Fibroblast of lung (primary cell): Measurements from ENCODE around the gene ITIH3. TPM values are rescaled to one million over a fixed set of nuclear protein-coding genes. Genes with fewer than 3 reads are reported as not detected.

Source experiments
- DNase-seq, 2 donors: peaks; one replicate each; pipeline versions ENCODE4 v3.0.0 to v3.0.0-alpha.2; 2010; ENCODE audit warnings: low read depth in 2 of 2
- H2AFZ ChIP-seq: 2 replicates; pipeline ENCODE4 v1.5.1; 2012; ENCODE audit warnings: low read length, control low read depth, inconsistent platforms
- H3K27ac ChIP-seq: 2 replicates; pipeline ENCODE4 v1.5.1; 2011; ENCODE audit warnings: low read length, control low read depth; ENCODE audit not compliant: insufficient read depth
- H3K27me3 ChIP-seq: 2 replicates; pipeline ENCODE4 v1.5.1; 2011; ENCODE audit warnings: mild to moderate bottlenecking, low read length; ENCODE audit not compliant: control insufficient read depth, insufficient read depth
- H3K36me3 ChIP-seq: 2 replicates; pipeline ENCODE4 v1.5.1; 2011; ENCODE audit warnings: low read length; ENCODE audit not compliant: control insufficient read depth, insufficient read depth
- H3K4me1 ChIP-seq: 2 replicates; pipeline ENCODE4 v1.5.1; 2011; ENCODE audit warnings: low read length; ENCODE audit not compliant: control insufficient read depth, insufficient read depth; ENCODE audit errors: extremely low read depth
- H3K4me2 ChIP-seq: 2 replicates; pipeline ENCODE4 v1.5.1; 2011; ENCODE audit warnings: low read length, control low read depth; ENCODE audit not compliant: insufficient read depth; ENCODE audit errors: extremely low read depth
- H3K4me3 ChIP-seq, 4 experiments: fragments of 200-600 bp in 1 of 4; sonication (generic) in 1 of 4; replicated peaks in 1 of 4; 2 replicates each; pipeline ENCODE4 v1.5.1; 2011 to 2016; ENCODE audit warnings: low read length in 4 of 4, low read depth in 3 of 4, mild to moderate bottlenecking in 3 of 4, control low read depth in 2 of 4, inconsistent platforms in 1 of 4, mixed read lengths in 1 of 4; ENCODE audit not compliant: insufficient read depth in 1 of 4; ENCODE audit errors: control extremely low read depth in 1 of 4
- H3K79me2 ChIP-seq: 2 replicates; pipeline ENCODE4 v1.5.1; 2012; ENCODE audit warnings: mild to moderate bottlenecking, low read length, inconsistent platforms; ENCODE audit not compliant: control insufficient read depth, insufficient read depth
- H3K9ac ChIP-seq: 2 replicates; pipeline ENCODE4 v1.5.1; 2011; ENCODE audit warnings: mild to moderate bottlenecking, low read length, control low read depth; ENCODE audit not compliant: insufficient read depth
- H3K9me3 ChIP-seq: 2 replicates; pipeline ENCODE4 v1.5.1; 2012; ENCODE audit warnings: low read depth, low read length; ENCODE audit not compliant: control insufficient read depth, insufficient read depth
- H4K20me1 ChIP-seq: 2 replicates; pipeline ENCODE4 v1.5.1; 2011; ENCODE audit warnings: low read length; ENCODE audit not compliant: control insufficient read depth, insufficient read depth; ENCODE audit errors: extremely low read depth
- CTCF ChIP-seq, 2 donors: IDR thresholded peaks in 1 of 2; conservative IDR thresholded peaks in 1 of 2; 1 replicate in 1 of 2; 2 replicates in 1 of 2; pipeline ENCODE4 v1.5.1; 2011 to 2012; ENCODE audit warnings: low read length in 2 of 2, control low read depth in 1 of 2, inconsistent platforms in 1 of 2, low read depth in 1 of 2, mild to moderate bottlenecking in 1 of 2
- EZH2 ChIP-seq: IDR thresholded peaks from 2 replicates; pipeline ENCODE4 v1.5.1; 2012; ENCODE audit warnings: low read length, control low read depth, mild to moderate bottlenecking; ENCODE audit errors: missing control alignments
- polyA plus RNA-seq, 2 donors: library from polyadenylated mRNA; depleted of rRNA in 1 of 2; stranded (reverse) in 1 of 2; unstranded in 1 of 2; fragments of >200 nt; gene quantifications; 2 replicates each; pipeline ENCODE4 v1.2.1, GENCODE V29; 2011 to 2012; ENCODE audit warnings: missing spikeins in 1 of 2
- total RNA-seq: library from RNA; depleted of rRNA; stranded (reverse); fragments of >200 nt; gene quantifications from 2 replicates; pipeline ENCODE4 v1.2.1, GENCODE V29; 2014

Gene ITIH3
- total and polyA plus RNA-seq, 2 donors (not counting 1 experiment from before 2014, with no cell fraction given): 0.17 to 1.5 TPM

DNA sequence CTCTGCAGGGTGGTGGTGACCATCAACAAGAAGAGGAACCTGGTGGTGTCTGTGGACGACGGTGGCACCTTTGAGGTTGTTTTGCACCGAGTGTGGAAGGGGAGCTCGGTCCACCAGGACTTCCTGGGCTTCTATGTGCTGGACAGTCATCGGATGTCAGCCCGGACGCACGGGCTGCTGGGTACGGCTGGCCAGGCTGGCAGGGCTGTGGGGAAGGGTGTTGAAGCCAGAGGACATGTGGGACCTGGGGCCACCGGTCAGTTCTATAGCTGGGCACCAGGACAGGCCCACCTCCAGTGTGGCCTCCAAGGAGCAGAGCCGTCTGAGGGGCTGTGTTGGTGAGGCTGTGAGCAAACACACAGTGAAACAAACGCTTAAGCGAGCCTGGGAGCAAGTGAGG, 3.9 kb upstream of the ITIH3 start:
- Histone ChIP-seq H3K4me3 (no peak overlapping the region), H3K27ac (no peak overlapping the region), H3K27me3 (peaks cover 8% of the 10 kb centered on the region), H3K4me1 (no peaks in the 10 kb centered on the region), H2AFZ (no peak overlapping the region), H3K79me2 (no peaks in the 10 kb centered on the region), H3K4me2 (no peak overlapping the region), H4K20me1 (no peaks in the 10 kb centered on the region), H3K36me3 (no peaks in the 10 kb centered on the region), H3K9ac (no peak overlapping the region), H3K9me3 (no peaks in the 10 kb centered on the region)
- no peak for DNase-seq
- TF ChIP-seq CTCF (conservative IDR thresholded peaks at IDR 0.05 in 1 of 2, IDR thresholded peaks at IDR 0.05 in 1 of 2; ENCODE audit: low read depth in 1 of 2, low read length in 2 of 2): no peak
- no peak for TF ChIP-seq EZH2

GRCh38 chr3:52791366-52791765, 3.2 kb upstream of the ITIH3 start:
- DNase-seq: no peak
- H3K9me3 ChIP-seq: no peaks in the 10 kb centered on the region
- no peak overlapping the region for H2AFZ ChIP-seq
- H3K4me3 ChIP-seq: no peak overlapping the region
- no peak overlapping the region for H3K4me2 ChIP-seq
- TF ChIP-seq EZH2 (no peak), CTCF (conservative IDR thresholded peaks at IDR 0.05 in 1 of 2, IDR thresholded peaks at IDR 0.05 in 1 of 2; ENCODE audit: low read depth in 1 of 2, low read length in 2 of 2) (no peak)
- no peaks in the 10 kb centered on the region for H3K4me1 ChIP-seq
- no peaks in the 10 kb centered on the region for H3K36me3 ChIP-seq
- H3K9ac ChIP-seq: no peak overlapping the region
- peaks cover 8% of the 10 kb centered on the region for H3K27me3 ChIP-seq
- no peaks in the 10 kb centered on the region for H4K20me1 ChIP-seq
- H3K27ac ChIP-seq: no peak overlapping the region
- H3K79me2 ChIP-seq: no peaks in the 10 kb centered on the region

DNA sequence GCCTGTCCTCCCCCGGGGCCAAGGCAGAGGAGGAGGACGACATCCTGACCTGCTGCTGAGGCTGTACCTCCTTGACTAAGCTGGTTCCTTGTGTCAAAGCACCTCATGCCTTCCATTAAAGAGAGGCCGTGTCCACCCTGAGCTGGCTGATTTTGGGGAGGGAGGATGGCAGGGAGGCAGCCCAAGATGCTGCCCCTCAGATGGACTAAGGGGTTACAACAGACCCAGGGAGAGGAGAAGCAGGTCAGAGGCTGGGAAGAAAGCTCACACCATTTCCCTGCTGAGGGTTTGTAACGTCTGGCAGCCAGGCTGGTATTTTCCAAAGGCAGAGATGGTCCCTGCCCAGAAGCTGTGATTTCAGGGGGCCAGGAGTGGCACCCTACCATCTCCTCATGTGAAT, 2.7 kb upstream of the ITIH3 start:
- TF ChIP-seq CTCF (conservative IDR thresholded peaks at IDR 0.05 in 1 of 2, IDR thresholded peaks at IDR 0.05 in 1 of 2; ENCODE audit: low read depth in 1 of 2, low read length in 2 of 2): no peak
- TF ChIP-seq EZH2: no peak
- Histone ChIP-seq H3K4me2 (no peak overlapping the region), H3K79me2 (no peaks in the 10 kb centered on the region), H2AFZ (no peak overlapping the region), H3K9me3 (no peaks in the 10 kb centered on the region), H3K36me3 (no peaks in the 10 kb centered on the region), H3K27ac (no peak overlapping the region), H4K20me1 (no peaks in the 10 kb centered on the region), H3K9ac (no peak overlapping the region), H3K4me1 (no peaks in the 10 kb centered on the region), H3K4me3 (no peak overlapping the region), H3K27me3 (peaks cover 8% of the 10 kb centered on the region)
- no peak for DNase-seq
